Liver (tissue), 9 donors: ENCODE results near the gene PELI3. TPM values are rescaled to one million over a fixed set of nuclear protein-coding genes. Genes with fewer than 3 reads are reported as not detected.
A peak's percentile ranks its signal among the peaks of the same experiment; 100 is the strongest.

ENCODE experiments used
- DNase-seq: peaks from one replicate; pipeline ENCODE4 v3.0.0-alpha.2; 2017; ENCODE audit warnings: low spot score
- H3K27ac ChIP-seq, 2 donors: one replicate each; pipeline ENCODE4 v1.7.0; 2013; ENCODE audit warnings: inconsistent platforms in 2 of 2, low read length in 2 of 2, control low read depth in 1 of 2, low read depth in 1 of 2, mild to moderate bottlenecking in 1 of 2
- H3K27me3 ChIP-seq, 4 donors: one replicate each; pipeline versions ENCODE4 v1.6.1 to v1.7.0; 2013; ENCODE audit warnings: low read length in 3 of 4, inconsistent platforms in 1 of 4, mild to moderate bottlenecking in 1 of 4, moderate library complexity in 1 of 4; ENCODE audit not compliant: control insufficient read depth in 4 of 4, insufficient read depth in 4 of 4
- H3K36me3 ChIP-seq, 4 donors: one replicate each; pipeline versions ENCODE4 v1.6.1 to v1.7.0; 2013; ENCODE audit warnings: low read length in 3 of 4, mild to moderate bottlenecking in 3 of 4, low read depth in 1 of 4, moderate library complexity in 1 of 4; ENCODE audit not compliant: control insufficient read depth in 4 of 4, insufficient read depth in 3 of 4
- H3K4me1 ChIP-seq, 4 donors: one replicate each; pipeline versions ENCODE4 v1.6.1 to v1.7.0; 2013; ENCODE audit warnings: low read length in 3 of 4, mild to moderate bottlenecking in 3 of 4, moderate library complexity in 1 of 4; ENCODE audit not compliant: control insufficient read depth in 4 of 4, insufficient read depth in 4 of 4
- H3K4me3 ChIP-seq, 3 donors: one replicate each; pipeline versions ENCODE4 v1.6.1 to v1.7.0; 2013; ENCODE audit warnings: low read length in 3 of 3, control low read depth in 1 of 3, low read depth in 1 of 3, mild to moderate bottlenecking in 1 of 3
- H3K9ac ChIP-seq, 2 donors: one replicate each; pipeline ENCODE4 v1.7.0; 2013; ENCODE audit warnings: low read length in 2 of 2, mild to moderate bottlenecking in 2 of 2, moderate library complexity in 2 of 2, control low read depth in 1 of 2, low read depth in 1 of 2
- H3K9me3 ChIP-seq, 4 donors: one replicate each; pipeline versions ENCODE4 v1.6.1 to v1.7.0; 2013; ENCODE audit warnings: low read length in 3 of 4; ENCODE audit not compliant: control insufficient read depth in 4 of 4
- CTCF ChIP-seq: fragments of 150-350 bp; IDR thresholded peaks from 2 replicates; pipeline ENCODE4 v1.5.1; 2017; ENCODE audit warnings: improper control_type of control experiment, low read depth, low read length; ENCODE audit not compliant: missing input control
- EGR1 ChIP-seq, 2 donors: IDR thresholded peaks; 2 replicates each; pipeline ENCODE4 v1.6.1; 2016 to 2018; ENCODE audit warnings: antibody characterized with exemption in 2 of 2, low read depth in 2 of 2
- FOXA1 ChIP-seq: IDR thresholded peaks from 2 replicates; pipeline ENCODE4 v1.6.1; 2016; ENCODE audit warnings: antibody characterized with exemption
- FOXA2 ChIP-seq: IDR thresholded peaks from 2 replicates; pipeline ENCODE4 v1.6.1; 2016; ENCODE audit warnings: antibody characterized with exemption
- GABPA ChIP-seq, 2 donors: IDR thresholded peaks in 1 of 2; conservative IDR thresholded peaks in 1 of 2; 2 replicates each; pipeline ENCODE4 v1.6.1; 2016; ENCODE audit warnings: antibody characterized with exemption in 2 of 2, mild to moderate bottlenecking in 1 of 2, moderate library complexity in 1 of 2
- HNF4A ChIP-seq, 2 donors: conservative IDR thresholded peaks; 2 replicates each; pipeline ENCODE4 v1.6.1; 2016; ENCODE audit warnings: antibody characterized with exemption in 2 of 2, mild to moderate bottlenecking in 2 of 2
- HNF4G ChIP-seq: IDR thresholded peaks from 2 replicates; pipeline ENCODE4 v1.6.1; 2016; ENCODE audit warnings: antibody characterized with exemption
- JUND ChIP-seq, 2 donors: IDR thresholded peaks; 2 replicates each; pipeline ENCODE4 v1.6.1; 2016; ENCODE audit warnings: antibody characterized with exemption in 2 of 2
- NR2F2 ChIP-seq: IDR thresholded peaks from 2 replicates; pipeline ENCODE4 v1.6.1; 2016; ENCODE audit warnings: antibody characterized with exemption
- RAD21 ChIP-seq, 2 donors: IDR thresholded peaks; 2 replicates each; pipeline ENCODE4 v1.6.1; 2016; ENCODE audit warnings: antibody characterized with exemption in 2 of 2, mild to moderate bottlenecking in 2 of 2
- REST ChIP-seq: IDR thresholded peaks from 2 replicates; pipeline ENCODE4 v1.6.1; 2016; ENCODE audit warnings: antibody characterized with exemption, mild to moderate bottlenecking
- RXRA ChIP-seq, 2 donors: IDR thresholded peaks; 2 replicates each; pipeline ENCODE4 v1.6.1; 2017 to 2018; ENCODE audit warnings: antibody characterized with exemption in 2 of 2, mild to moderate bottlenecking in 1 of 2
- SP1 ChIP-seq: IDR thresholded peaks from 2 replicates; pipeline ENCODE4 v1.6.1; 2018; ENCODE audit warnings: antibody characterized with exemption, mild to moderate bottlenecking
- TAF1 ChIP-seq: conservative IDR thresholded peaks from 2 replicates; pipeline ENCODE4 v1.6.1; 2016; ENCODE audit warnings: antibody characterized with exemption, mild to moderate bottlenecking
- YY1 ChIP-seq: IDR thresholded peaks from 2 replicates; pipeline ENCODE4 v1.6.1; 2016; ENCODE audit warnings: antibody characterized with exemption, mild to moderate bottlenecking
- ZBTB33 ChIP-seq: IDR thresholded peaks from 2 replicates; pipeline ENCODE4 v1.6.1; 2016; ENCODE audit warnings: antibody characterized with exemption
- whole genome bisulfite sequencing: extraction: QIAGEN DNeasy Blood & Tissue Kit; methylation state at CpG from one replicate; pipeline ENCODE4 v1.1.7; 2013; 5-methylcytosine and 5-hydroxymethylcytosine counted together
- polyA plus RNA-seq, 2 donors: library from polyadenylated mRNA; stranded (reverse) in 1 of 2; unstranded in 1 of 2; fragments of 200-250 nt in 1 of 2; fragments of >200 nt in 1 of 2; fragmentation: Nextera tagmentation in 1 of 2; extraction: Ambion mirVana in 1 of 2; gene quantifications; one replicate each; pipeline versions ENCODE4 v1.2.1 to v1.2.3, GENCODE V29; 2013 to 2015
- total RNA-seq, 2 donors: library from RNA; depleted of rRNA; stranded (reverse); fragments of >200 nt; gene quantifications; one replicate each; pipeline ENCODE4 v1.2.3, GENCODE V29; 2014
- TF ChIP-seq, protein P1 (sequence below): IDR thresholded peaks from 2 replicates; pipeline ENCODE4 v1.6.1; 2016; ENCODE audit warnings: antibody characterized with exemption
- TF ChIP-seq, protein P2 (sequence below): IDR thresholded peaks from 2 replicates; pipeline ENCODE4 v1.6.1; 2016; ENCODE audit warnings: antibody characterized with exemption
- donor health status: healthy.
- donor health status: healthy.
- donor health status: healthy.
- donor health status: healthy.
- donor health status: healthy.

Gene PELI3
- total and polyA plus RNA-seq, 4 donors: 1.7 to 5.4 (median 2.1) TPM

- Histone ChIP-seq H3K4me3 (no peak overlapping the region), H3K36me3 (no peaks in the 10 kb centered on the region), H3K9ac (no peak overlapping the region), H3K9me3 (no peaks in the 10 kb centered on the region), H3K27ac (no peak overlapping the region), H3K27me3 (peaks cover 0 to 4% (median 0%) of the 10 kb centered on the region in 4 donors), H3K4me1 (peaks cover 0 to 6% (median 0%) of the 10 kb centered on the region in 4 donors)
- 15% methylated on average over 38 of the region's 38 CpGs for WGBS
- DNase-seq: peak; percentile 85
- no peak for TF ChIP-seq YY1
- TF ChIP-seq HNF4A (conservative IDR thresholded peaks at IDR 0.05): no peak
- no peak for TF ChIP-seq SP1
- TF ChIP-seq RXRA (IDR thresholded peaks at IDR 0.05): peak in 1 of 2 donors; percentile 18
- peak in 1 of 2 donors; percentile 39 for TF ChIP-seq RAD21 (IDR thresholded peaks at IDR 0.05)
- TF ChIP-seq, protein P1, sequence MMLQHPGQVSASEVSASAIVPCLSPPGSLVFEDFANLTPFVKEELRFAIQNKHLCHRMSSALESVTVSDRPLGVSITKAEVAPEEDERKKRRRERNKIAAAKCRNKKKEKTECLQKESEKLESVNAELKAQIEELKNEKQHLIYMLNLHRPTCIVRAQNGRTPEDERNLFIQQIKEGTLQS: no peak
- no peak for TF ChIP-seq CTCF
- TF ChIP-seq TAF1: no peak
- TF ChIP-seq, protein P2, sequence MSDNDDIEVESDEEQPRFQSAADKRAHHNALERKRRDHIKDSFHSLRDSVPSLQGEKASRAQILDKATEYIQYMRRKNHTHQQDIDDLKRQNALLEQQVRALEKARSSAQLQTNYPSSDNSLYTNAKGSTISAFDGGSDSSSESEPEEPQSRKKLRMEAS: peak; percentile 72
- TF ChIP-seq GABPA (IDR thresholded peaks at IDR 0.05 in 1 of 2, conservative IDR thresholded peaks at IDR 0.05 in 1 of 2): no peak
- TF ChIP-seq ZBTB33: no peak
- TF ChIP-seq JUND (IDR thresholded peaks at IDR 0.05): no peak
- TF ChIP-seq HNF4G: no peak
- peak; percentile 40 for TF ChIP-seq NR2F2
- TF ChIP-seq REST: peak; percentile 100
- no peak for TF ChIP-seq FOXA2
- TF ChIP-seq EGR1 (IDR thresholded peaks at IDR 0.05; ENCODE audit: low read depth in 2 of 2): no peak
- TF ChIP-seq FOXA1: no peak
Observed at GRCh38 chr11:66421492-66422205, 45.1 kb upstream of the PELI3 start.
